Sigmoid colon (tissue), 7 donors: ENCODE measurements around the gene TRAPPC13. TPM values are rescaled to one million over a fixed set of nuclear protein-coding genes. Genes with fewer than 3 reads are reported as not detected.

Experiments used
- DNase-seq: peaks from one replicate; pipeline ENCODE4 v3.0.0-alpha.2; 2019
- H3K27ac ChIP-seq, 4 donors: fragments of 200-600 bp; sonication (generic); one replicate each; pipeline ENCODE4 v1.5.1; 2016 to 2019; ENCODE audit warnings: mild to moderate bottlenecking in 1 of 4
- H3K27me3 ChIP-seq, 3 donors: fragments of 200-600 bp; sonication (generic); one replicate each; pipeline ENCODE4 v1.5.1; 2019; ENCODE audit warnings: mild to moderate bottlenecking in 1 of 3
- H3K36me3 ChIP-seq, 4 donors: fragments of 200-600 bp; sonication (generic); one replicate each; pipeline ENCODE4 v1.5.1; 2016 to 2019
- H3K4me1 ChIP-seq, 4 donors: fragments of 200-600 bp; sonication (generic); one replicate each; pipeline ENCODE4 v1.5.1; 2017 to 2019
- H3K4me3 ChIP-seq, 4 donors: fragments of 200-600 bp; sonication (generic); one replicate each; pipeline ENCODE4 v1.5.1; 2017 to 2019; ENCODE audit warnings: mild to moderate bottlenecking in 2 of 4, moderate library complexity in 1 of 4
- H3K9me3 ChIP-seq, 4 donors: fragments of 200-600 bp in 3 of 4; sonication (generic) in 3 of 4; one replicate each; pipeline versions ENCODE4 v1.5.1 to v1.6.1; 2013 to 2019
- EP300 ChIP-seq, 4 donors: sonication (generic); formaldehyde crosslinking; IDR thresholded peaks; one replicate each; pipeline ENCODE4 v1.6.1; 2017; ENCODE audit warnings: antibody characterized with exemption in 4 of 4
- POLR2A ChIP-seq, 2 donors: fragments of 450-650 bp; IDR thresholded peaks; one replicate each; pipeline ENCODE4 v1.6.1; 2016; ENCODE audit warnings: antibody characterized with exemption in 2 of 2, mild to moderate bottlenecking in 2 of 2, moderate library complexity in 2 of 2
- POLR2AphosphoS5 ChIP-seq, 4 donors: sonication (generic); formaldehyde crosslinking; IDR thresholded peaks; one replicate each; pipeline ENCODE4 v1.6.1; 2017; ENCODE audit warnings: antibody characterized with exemption in 4 of 4
- WGBS, 2 donors: extraction: QIAGEN DNeasy Blood & Tissue Kit; methylation state at CpG; one replicate each; pipeline ENCODE4 v1.1.7; 2013; 5-methylcytosine and 5-hydroxymethylcytosine counted together
- intact Hi-C: fragments of 100-400 bp; cut with DNase I; formaldehyde crosslinking; loops from one replicate; pipeline ENCODE4 v1.15.1; 2023
- polyA plus RNA-seq, 3 donors: library from polyadenylated mRNA; stranded (reverse); fragments of 200-250 nt; gene quantifications; one replicate each; pipeline ENCODE4 v1.2.3, GENCODE V29; 2013
- total RNA-seq, 4 donors: library from RNA; depleted of rRNA; stranded (reverse); fragments of >200 nt; gene quantifications; one replicate each; pipeline ENCODE4 v1.1.0, GENCODE V29; 2016
- TF ChIP-seq, protein P1 (sequence below), 4 experiments: fragments of 450-650 bp in 3 of 4; fragments of 200-600 bp in 1 of 4; IDR thresholded peaks; one replicate each; pipeline ENCODE4 v1.5.1; 2016 to 2019; ENCODE audit warnings: antibody characterized with exemption in 4 of 4, mild to moderate bottlenecking in 3 of 4, moderate library complexity in 2 of 4
- donor health status: healthy with polysubstance abuse.
- donor health status: Bipolar disorder and iron deficiency.
- donor health status: healthy.

The TRAPPC13 gene
- total and polyA plus RNA-seq, 7 donors, result 12.4 to 43.2 (median 24.4) TPM

DNA sequence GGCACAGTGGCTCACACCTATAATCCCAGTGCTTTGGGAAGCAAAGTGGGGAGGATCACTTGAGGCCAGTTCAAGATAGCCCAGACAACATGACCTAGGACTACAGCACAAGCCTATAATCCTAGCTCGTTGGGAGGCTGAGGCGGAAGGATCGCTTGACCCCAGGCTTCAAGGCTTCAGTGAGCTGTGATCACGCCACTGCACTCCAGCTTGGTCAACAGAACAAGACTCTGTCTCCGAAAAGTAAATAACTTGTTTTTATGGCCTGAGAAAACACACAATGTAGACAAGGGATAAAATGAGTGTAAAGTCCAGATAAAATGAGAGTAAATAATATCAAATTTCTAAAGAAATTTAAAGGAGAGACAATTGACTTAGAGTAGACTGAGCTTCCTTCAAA, 26.3 kb downstream of the TRAPPC13 start:
- H3K36me3 ChIP-seq, result peaks cover 0 to 56% (median 6%) of the 10 kb centered on the region in 4 donors
- WGBS, 2 donors, result 26 to 65% methylated on average over 5 of the region's 5 CpGs

DNA sequence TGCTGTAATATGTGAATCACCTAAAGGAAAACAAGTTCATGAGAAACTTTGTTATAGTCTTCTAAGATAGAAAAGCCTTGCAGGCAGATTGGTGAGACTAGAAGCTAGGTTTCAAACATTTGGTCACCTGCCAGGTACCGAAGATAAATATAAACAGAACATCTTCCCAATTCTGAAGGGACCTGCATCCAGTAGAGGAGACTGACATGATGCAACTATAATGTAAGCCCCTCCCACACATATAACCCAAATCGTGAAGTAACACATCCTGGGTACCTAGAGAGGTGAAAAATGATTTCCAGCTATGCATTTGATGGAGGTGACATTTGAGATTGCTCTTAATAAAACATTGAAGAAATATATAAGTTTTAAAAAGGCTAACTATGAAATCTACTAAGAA, 29.9 kb downstream of the TRAPPC13 start:
- TF ChIP-seq POLR2AphosphoS5 (IDR thresholded peaks at IDR 0.05), result no peak
- TF ChIP-seq, protein P1, sequence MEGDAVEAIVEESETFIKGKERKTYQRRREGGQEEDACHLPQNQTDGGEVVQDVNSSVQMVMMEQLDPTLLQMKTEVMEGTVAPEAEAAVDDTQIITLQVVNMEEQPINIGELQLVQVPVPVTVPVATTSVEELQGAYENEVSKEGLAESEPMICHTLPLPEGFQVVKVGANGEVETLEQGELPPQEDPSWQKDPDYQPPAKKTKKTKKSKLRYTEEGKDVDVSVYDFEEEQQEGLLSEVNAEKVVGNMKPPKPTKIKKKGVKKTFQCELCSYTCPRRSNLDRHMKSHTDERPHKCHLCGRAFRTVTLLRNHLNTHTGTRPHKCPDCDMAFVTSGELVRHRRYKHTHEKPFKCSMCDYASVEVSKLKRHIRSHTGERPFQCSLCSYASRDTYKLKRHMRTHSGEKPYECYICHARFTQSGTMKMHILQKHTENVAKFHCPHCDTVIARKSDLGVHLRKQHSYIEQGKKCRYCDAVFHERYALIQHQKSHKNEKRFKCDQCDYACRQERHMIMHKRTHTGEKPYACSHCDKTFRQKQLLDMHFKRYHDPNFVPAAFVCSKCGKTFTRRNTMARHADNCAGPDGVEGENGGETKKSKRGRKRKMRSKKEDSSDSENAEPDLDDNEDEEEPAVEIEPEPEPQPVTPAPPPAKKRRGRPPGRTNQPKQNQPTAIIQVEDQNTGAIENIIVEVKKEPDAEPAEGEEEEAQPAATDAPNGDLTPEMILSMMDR (IDR thresholded peaks at IDR 0.05), result no peak
- TF ChIP-seq EP300 (IDR thresholded peaks at IDR 0.05), result no peak
- TF ChIP-seq POLR2A (IDR thresholded peaks at IDR 0.05), result no peak
- Histone ChIP-seq H3K4me1 (no peaks in the 10 kb centered on the region), H3K9me3 (no peaks in the 10 kb centered on the region), H3K27me3 (no peaks in the 10 kb centered on the region), H3K27ac (no peak overlapping the region), H3K4me3 (no peak overlapping the region), H3K36me3 (peaks cover 0 to 38% (median 1%) of the 10 kb centered on the region in 4 donors)
- 85 to 86% methylated on average over 2 of the region's 2 CpGs for WGBS, 2 donors
- intact Hi-C loops, result no loop called here
- DNase-seq, result no peak

More for the DNA sequence above, 26.3 kb downstream of the TRAPPC13 start:
- Histone ChIP-seq H3K27me3 (no peaks in the 10 kb centered on the region), H3K27ac (no peak overlapping the region), H3K4me3 (no peak overlapping the region), H3K4me1 (no peaks in the 10 kb centered on the region), H3K9me3 (no peaks in the 10 kb centered on the region)
- TF ChIP-seq POLR2AphosphoS5 (IDR thresholded peaks at IDR 0.05), result no peak
- DNase-seq, result no peak
- intact Hi-C loops, result no loop called here

DNA sequence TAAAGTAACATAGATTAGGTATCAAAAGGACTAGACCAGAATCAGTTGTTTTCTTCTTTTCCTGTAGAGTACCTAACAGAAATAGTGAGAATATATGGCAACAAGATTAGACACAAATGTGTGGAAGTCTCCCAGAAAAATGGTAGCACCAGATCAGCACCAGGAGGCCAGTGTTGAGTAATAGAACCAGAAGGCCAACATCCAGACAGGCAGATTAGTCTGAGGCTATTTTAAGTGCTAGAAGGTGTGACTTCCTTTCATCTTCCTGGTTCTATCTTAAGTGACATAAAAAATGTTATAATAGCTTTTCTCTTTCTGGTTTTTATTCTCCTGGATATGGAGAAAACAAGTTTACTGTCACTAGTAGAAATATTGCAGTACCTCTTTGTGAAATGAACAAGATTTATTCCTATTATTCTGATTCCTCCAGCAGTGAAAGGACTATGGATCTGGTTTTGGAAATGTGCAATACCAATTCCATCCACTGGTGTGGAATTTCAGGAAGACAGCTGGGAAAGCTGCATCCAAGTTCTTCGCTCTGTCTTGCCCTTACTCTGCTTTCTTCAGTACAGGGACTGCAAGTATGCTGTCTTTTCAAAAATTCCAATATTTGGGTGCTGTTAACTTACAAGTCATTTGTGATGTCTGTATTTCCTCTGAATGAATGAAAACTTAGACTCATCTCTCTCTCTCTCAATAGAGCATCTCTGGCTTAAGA, 39.1 kb downstream of the TRAPPC13 start:
- DNase-seq, result no peak
- TF ChIP-seq, protein P1 (IDR thresholded peaks at IDR 0.05), result peak in 2 of 4 experiments; percentile 16 to 41
- TF ChIP-seq EP300 (IDR thresholded peaks at IDR 0.05) (no peak), POLR2A (IDR thresholded peaks at IDR 0.05) (no peak), POLR2AphosphoS5 (IDR thresholded peaks at IDR 0.05) (no peak)
- H3K9me3 ChIP-seq, result no peaks in the 10 kb centered on the region
- intact Hi-C loops, result no loop called here
- WGBS, 2 donors, result 96 to 97% methylated on average over 1 of the region's 1 CpG
- no peak overlapping the region for H3K4me3 ChIP-seq
- no peak overlapping the region for H3K27ac ChIP-seq
- no peaks in the 10 kb centered on the region for H3K27me3 ChIP-seq
- peaks cover 0 to 55% (median 5%) of the 10 kb centered on the region in 4 donors for H3K36me3 ChIP-seq
- H3K4me1 ChIP-seq, result no peaks in the 10 kb centered on the region

DNA sequence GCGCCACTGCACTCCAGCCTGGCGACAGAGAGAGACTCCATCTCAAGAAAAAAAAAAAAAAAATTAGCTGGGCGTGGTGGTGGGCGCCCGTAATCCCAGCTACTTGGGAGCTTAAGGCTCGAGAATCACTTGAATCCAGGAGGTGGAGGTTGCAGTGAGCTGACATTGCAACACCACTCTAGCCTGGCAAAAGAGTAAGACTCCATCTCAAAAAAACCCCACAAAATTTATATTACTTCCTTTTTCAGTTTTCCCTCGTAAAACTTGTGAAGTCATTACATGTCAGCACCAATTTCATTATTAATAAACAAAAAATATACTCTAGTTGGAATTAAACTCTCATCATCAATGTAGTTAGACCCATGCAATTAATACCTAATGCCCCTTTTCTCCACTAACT, 43.9 kb downstream of the TRAPPC13 start:
- 77 to 84% methylated on average over 7 of the region's 7 CpGs for WGBS, 2 donors
- intact Hi-C loops, result no loop called here
- peaks cover 0 to 48% (median 5%) of the 10 kb centered on the region in 4 donors for H3K36me3 ChIP-seq

DNA sequence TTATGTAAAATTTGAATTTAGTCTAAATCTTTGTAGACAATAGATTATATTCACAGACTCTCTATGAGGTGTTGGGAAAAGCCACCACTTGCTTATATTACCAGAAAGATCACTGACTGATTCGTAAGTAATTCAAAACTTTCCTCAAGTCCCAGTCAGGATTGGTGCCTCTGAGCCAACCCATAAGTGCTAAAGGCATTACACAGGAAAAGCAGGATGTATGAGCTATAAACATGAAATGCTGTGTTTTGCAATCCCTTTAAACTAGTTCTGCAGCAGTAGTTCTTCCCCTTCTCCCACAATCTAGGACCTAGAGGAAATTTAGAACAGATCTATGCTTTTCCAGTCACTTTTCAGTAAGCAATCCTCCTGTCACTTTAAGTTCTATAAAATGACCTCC, 48.0 kb downstream of the TRAPPC13 start:
- TF ChIP-seq POLR2AphosphoS5 (IDR thresholded peaks at IDR 0.05) (no peak), EP300 (IDR thresholded peaks at IDR 0.05) (no peak), POLR2A (IDR thresholded peaks at IDR 0.05) (no peak)
- TF ChIP-seq, protein P1 (IDR thresholded peaks at IDR 0.05), result no peak
- 86 to 88% methylated on average over 1 of the region's 1 CpG for WGBS, 2 donors
- H3K27me3 ChIP-seq, result no peaks in the 10 kb centered on the region
- H3K9me3 ChIP-seq, result no peaks in the 10 kb centered on the region
- H3K4me1 ChIP-seq, result no peaks in the 10 kb centered on the region
- no peak overlapping the region for H3K4me3 ChIP-seq
- intact Hi-C loops, result no loop called here
- H3K27ac ChIP-seq, result no peak overlapping the region
- no peak for DNase-seq
- peaks cover 0 to 22% (median 3%) of the 10 kb centered on the region in 4 donors for H3K36me3 ChIP-seq

More for the DNA sequence above, 43.9 kb downstream of the TRAPPC13 start:
- DNase-seq, result no peak
- Histone ChIP-seq H3K9me3 (no peaks in the 10 kb centered on the region), H3K4me1 (no peaks in the 10 kb centered on the region), H3K27ac (no peak overlapping the region), H3K4me3 (no peak overlapping the region), H3K27me3 (no peaks in the 10 kb centered on the region)
- TF ChIP-seq, protein P1 (IDR thresholded peaks at IDR 0.05), result no peak
- TF ChIP-seq EP300 (IDR thresholded peaks at IDR 0.05) (no peak), POLR2A (IDR thresholded peaks at IDR 0.05) (no peak), POLR2AphosphoS5 (IDR thresholded peaks at IDR 0.05) (no peak)
